ENCODE measurements around the gene CPTP.
"Not testable (repeated sequence)": the region's sequence is repeated elsewhere in the genome, so short reads cannot be mapped to it uniquely, and the experiment has no call there.

The CPTP gene

GRCh38 chr1:1314678-1315335, 9.8 kb upstream of the CPTP start:
- no peak for TF ChIP-seq POLR2A (IDR thresholded peaks at IDR 0.05; ENCODE audit: low read length)
- TF ChIP-seq GATA1 (IDR thresholded peaks at IDR 0.05; ENCODE audit: low read depth, low read length): no peak
- no peak for DNase-seq

DNA sequence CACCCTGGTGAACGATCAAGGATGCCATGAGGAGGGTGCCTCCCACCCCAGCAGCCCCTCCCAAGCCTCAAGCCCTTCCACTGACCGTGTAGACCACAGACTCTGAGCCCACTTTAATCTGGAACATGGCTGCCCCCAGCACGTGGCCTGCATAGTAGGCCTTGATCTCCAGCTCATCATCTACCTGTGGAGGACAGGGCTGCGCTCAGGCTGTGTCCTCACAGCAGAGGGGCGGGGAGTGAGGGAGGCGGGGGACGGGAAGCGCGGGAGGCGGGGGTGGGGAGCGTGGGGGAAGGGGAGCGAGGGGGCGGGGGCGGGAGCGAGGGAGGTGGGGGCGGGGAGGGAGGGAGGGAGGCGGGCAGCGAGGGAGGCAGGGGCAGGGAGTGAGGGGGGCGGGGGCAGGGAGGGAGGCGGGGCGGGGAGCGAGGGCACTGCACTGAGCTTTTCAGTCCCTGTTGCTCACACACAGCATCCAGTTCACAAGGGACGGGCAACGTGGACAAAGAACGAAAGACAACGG, 9.1 kb upstream of the CPTP start:
- TF ChIP-seq POLR2A (IDR thresholded peaks at IDR 0.05; ENCODE audit: low read length) (no peak), GATA1 (IDR thresholded peaks at IDR 0.05; ENCODE audit: low read depth, low read length) (no peak)
- DNase-seq: no peak

GRCh38 chr1:1316199-1316598, 8.4 kb upstream of the CPTP start:
- not testable (repeated sequence) for DNase-seq

DNA sequence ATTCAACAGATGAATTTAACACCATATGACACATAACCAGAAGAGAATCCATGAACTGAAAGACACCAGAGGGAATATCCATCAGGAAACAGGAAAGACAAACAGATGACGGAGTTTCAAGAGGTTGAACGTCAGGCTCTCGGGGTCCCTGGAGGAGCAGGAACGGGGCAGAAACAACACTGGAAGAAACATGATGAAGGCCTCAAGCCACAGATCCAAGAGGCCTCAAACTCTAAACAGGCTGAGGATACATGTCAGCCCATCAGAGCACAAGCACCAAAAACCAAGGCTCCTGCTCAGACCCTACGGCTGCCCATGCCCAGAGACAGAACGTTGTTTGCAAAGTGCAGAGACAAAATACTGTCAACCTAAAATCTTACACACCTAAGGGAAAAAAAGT, 7.2 kb upstream of the CPTP start:
- no peak for DNase-seq
- no peak for TF ChIP-seq POLR2A (IDR thresholded peaks at IDR 0.05; ENCODE audit: low read length)
- TF ChIP-seq GATA1 (IDR thresholded peaks at IDR 0.05; ENCODE audit: low read depth, low read length): no peak

GRCh38 chr1:1318131-1318652, 6.4 kb upstream of the CPTP start:
- TF ChIP-seq POLR2A (IDR thresholded peaks at IDR 0.05; ENCODE audit: low read length) (no peak), GATA1 (IDR thresholded peaks at IDR 0.05; ENCODE audit: low read depth, low read length) (no peak)

GRCh38 chr1:1318777-1319645, 5.6 kb upstream of the CPTP start:
- no peak for DNase-seq

More at GRCh38 chr1:1318131-1318652, 6.4 kb upstream of the CPTP start:
- peak; percentile 34 to 73 for DNase-seq

GRCh38 chr1:1319646-1319941, 5.0 kb upstream of the CPTP start:
- no peak for DNase-seq
- TF ChIP-seq GATA1 (IDR thresholded peaks at IDR 0.05; ENCODE audit: low read depth, low read length) (no peak), POLR2A (IDR thresholded peaks at IDR 0.05; ENCODE audit: low read length) (no peak)

More at GRCh38 chr1:1318777-1319645, 5.6 kb upstream of the CPTP start:
- TF ChIP-seq GATA1 (IDR thresholded peaks at IDR 0.05; ENCODE audit: low read depth, low read length) (no peak), POLR2A (IDR thresholded peaks at IDR 0.05; ENCODE audit: low read length) (no peak)

DNA sequence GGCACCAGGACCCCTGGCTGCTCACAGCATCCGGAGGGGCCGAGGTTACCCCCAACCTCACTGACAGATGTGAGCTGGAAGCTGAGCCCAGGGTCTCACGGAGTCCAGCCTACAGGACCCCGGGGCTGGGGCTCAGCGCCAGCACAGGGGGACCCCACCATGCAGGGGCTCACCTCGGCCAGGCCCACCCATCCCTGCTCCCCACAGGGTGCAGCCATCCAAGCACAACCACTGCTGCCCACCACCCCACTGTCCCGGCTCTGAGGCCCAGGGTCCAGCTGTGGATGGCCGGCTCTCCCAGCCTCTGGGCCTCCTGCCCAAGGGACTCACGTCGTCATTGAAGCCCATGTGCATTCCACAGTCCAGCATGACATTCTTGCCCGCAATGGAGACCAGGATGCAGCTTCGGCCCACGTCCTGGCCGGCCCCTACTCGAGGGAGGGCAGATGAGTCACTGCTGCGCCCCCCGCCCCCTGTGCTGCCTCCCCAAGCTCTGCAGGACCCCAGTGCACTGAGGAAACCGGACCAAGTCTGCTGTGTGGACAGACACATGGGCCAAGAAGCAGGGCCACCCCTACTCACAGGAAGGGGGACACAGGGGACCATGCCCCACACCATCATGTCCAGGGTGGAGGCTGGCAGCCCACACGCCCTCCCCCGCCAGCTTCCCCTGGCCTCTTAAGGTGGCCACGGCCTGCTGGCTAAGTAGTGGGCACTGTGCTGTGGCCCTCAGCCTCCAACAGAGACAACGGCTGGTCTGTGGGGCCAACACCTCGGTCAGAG, 3.7 kb upstream of the CPTP start:
- TF ChIP-seq GATA1 (IDR thresholded peaks at IDR 0.05; ENCODE audit: low read depth, low read length) (no peak), POLR2A (IDR thresholded peaks at IDR 0.05; ENCODE audit: low read length) (no peak)
- no peak for DNase-seq

DNA sequence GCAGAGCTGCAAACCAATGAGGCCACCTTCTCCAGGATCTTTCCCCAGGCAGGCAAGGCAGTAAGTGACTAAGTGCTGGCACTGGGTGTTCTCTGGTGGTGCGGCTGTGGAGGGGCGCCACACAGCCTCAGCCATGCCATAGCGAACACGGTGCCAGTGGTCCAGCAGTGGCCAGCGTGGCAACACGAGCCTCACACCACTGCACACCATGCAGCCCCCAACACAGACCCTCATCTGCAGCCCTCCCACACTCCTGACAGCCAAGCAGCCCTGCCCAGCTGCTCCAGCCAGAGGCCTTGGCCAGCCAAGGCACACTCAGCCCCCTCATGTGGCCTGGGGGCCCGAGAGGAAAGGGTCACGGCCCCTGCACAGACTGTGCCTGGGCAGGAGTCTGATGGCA, 3.1 kb upstream of the CPTP start:
- TF ChIP-seq GATA1 (IDR thresholded peaks at IDR 0.05; ENCODE audit: low read depth, low read length): no peak
- TF ChIP-seq POLR2A (IDR thresholded peaks at IDR 0.05; ENCODE audit: low read length): no peak
- no peak for DNase-seq

- no peak for TF ChIP-seq POLR2A (IDR thresholded peaks at IDR 0.05; ENCODE audit: low read length)
- TF ChIP-seq GATA1 (IDR thresholded peaks at IDR 0.05; ENCODE audit: low read depth, low read length): no peak
- DNase-seq: no peak
These were observed 2.2 kb upstream of the CPTP start for GRCh38 chr1:1322418-1322817.

DNA sequence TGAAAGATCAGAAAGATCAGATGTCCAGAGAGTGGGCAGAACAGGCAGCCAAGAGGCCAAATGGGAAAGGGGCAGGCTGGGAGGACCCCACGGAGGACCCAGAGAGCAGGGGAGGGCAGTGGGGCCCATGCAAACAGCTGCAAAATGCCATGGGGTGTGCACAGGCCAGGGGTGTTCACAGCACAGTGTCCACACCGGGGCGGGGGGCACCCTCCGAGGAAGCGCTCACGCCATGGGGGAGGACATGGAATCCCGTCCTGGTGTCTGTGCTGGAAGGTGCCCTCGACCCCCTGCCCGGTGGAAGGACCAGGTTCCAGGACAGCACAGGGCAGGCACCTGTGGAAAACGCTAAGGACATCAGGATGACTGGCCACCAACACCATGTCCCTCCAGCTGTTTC, 1.6 kb upstream of the CPTP start:
- DNase-seq: no peak
- TF ChIP-seq GATA1 (IDR thresholded peaks at IDR 0.05; ENCODE audit: low read depth, low read length): no peak
- TF ChIP-seq POLR2A (IDR thresholded peaks at IDR 0.05; ENCODE audit: low read length): no peak

DNA sequence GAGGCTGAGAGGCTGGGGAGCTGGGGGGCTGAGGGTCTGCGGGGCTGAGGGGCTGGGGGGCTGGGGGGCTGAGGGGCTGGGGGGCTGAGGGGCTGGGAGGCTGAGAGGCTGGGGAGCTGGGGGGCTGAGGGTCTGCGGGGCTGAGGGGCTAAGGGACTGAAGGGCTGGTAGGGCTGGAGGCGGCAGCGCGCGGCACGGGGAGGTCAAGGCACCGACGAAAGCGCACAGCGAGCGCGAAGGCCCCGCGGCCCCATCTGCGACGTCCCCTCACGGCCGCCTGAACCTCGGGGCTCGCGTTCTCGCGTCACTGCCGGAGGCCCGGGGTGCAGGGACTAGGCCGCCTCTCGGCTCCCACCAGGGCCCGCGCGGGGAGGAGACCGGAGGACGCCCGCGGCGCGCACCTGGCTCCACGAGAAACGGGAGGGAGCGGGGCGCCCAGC, 498 bp upstream of the CPTP start:
- no peak for DNase-seq
- TF ChIP-seq GATA1 (IDR thresholded peaks at IDR 0.05; ENCODE audit: low read depth, low read length) (no peak), POLR2A (IDR thresholded peaks at IDR 0.05; ENCODE audit: low read length) (no peak)

- TF ChIP-seq GATA1 (IDR thresholded peaks at IDR 0.05; ENCODE audit: low read depth, low read length): no peak
- no peak for TF ChIP-seq POLR2A (IDR thresholded peaks at IDR 0.05; ENCODE audit: low read length)
- DNase-seq: no peak
These were observed 879 bp downstream of the CPTP start for GRCh38 chr1:1325288-1326074.

All from erythroblast (primary cell).